Panc1 (cell line): ENCODE results near the gene CNTN1.

ENCODE experiments used
- POLR2AphosphoS5 ChIP-seq: IDR thresholded peaks from 2 replicates; pipeline ENCODE4 v1.6.1; 2012; ENCODE audit warnings: mild to moderate bottlenecking, low read depth, low read length, moderate library complexity
- TF ChIP-seq, protein P1 (sequence below): fragments of 450-650 bp; IDR thresholded peaks from 2 replicates; pipeline ENCODE4 v1.5.1; 2017; ENCODE audit warnings: mild to moderate bottlenecking

DNA sequence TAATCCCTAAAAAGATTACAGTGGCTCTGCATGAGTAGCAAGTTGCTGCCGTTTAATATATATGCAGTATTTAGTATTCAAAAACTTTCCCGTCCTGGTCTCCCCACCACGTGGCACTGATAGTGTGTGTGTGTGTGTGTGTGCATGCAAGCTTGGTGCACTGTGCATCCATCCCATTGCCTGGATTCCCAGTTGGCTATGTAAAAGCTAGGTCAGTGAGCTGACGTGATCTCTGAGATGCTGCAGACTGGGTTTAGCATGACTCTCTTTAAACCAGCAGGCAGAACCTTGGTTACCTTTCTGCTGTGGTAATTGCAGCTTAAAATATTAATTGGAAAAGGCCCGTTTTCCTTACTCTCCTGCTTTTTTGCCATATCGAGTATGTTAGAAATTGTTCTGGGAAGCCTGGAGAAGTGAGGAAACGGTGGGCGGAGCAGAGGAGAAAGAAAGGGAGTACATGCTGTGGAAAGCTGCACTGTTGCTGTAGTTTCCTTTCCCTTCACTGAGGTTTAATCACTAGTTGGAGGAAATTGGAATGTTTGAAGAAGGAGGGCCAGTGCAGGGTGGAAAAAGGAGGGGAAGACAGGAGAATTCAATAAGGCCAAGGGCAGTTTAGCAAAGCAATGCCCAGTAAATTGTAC, 4.0 kb upstream of the CNTN1 start:
- TF ChIP-seq, protein P1, sequence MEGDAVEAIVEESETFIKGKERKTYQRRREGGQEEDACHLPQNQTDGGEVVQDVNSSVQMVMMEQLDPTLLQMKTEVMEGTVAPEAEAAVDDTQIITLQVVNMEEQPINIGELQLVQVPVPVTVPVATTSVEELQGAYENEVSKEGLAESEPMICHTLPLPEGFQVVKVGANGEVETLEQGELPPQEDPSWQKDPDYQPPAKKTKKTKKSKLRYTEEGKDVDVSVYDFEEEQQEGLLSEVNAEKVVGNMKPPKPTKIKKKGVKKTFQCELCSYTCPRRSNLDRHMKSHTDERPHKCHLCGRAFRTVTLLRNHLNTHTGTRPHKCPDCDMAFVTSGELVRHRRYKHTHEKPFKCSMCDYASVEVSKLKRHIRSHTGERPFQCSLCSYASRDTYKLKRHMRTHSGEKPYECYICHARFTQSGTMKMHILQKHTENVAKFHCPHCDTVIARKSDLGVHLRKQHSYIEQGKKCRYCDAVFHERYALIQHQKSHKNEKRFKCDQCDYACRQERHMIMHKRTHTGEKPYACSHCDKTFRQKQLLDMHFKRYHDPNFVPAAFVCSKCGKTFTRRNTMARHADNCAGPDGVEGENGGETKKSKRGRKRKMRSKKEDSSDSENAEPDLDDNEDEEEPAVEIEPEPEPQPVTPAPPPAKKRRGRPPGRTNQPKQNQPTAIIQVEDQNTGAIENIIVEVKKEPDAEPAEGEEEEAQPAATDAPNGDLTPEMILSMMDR, result no peak
- TF ChIP-seq POLR2AphosphoS5, result no peak
